Uterine smooth muscle cell (primary cell): ENCODE results near the gene MROH2A. TPM values are rescaled to one million over a fixed set of nuclear protein-coding genes. Genes with fewer than 3 reads are reported as not detected.

Source experiments
- total RNA-seq: library from RNA; depleted of rRNA; stranded (reverse); fragments of >200 nt; gene quantifications from 2 replicates; pipeline ENCODE4 v1.2.3, GENCODE V29; 2014

MROH2A gene
- total RNA-seq, result not detected in 2 replicates

GRCh38 chr2:233778030-233778429 is at the start of gene MROH2A:
TSS of gene MROH2A (plus strand) at chr2:233778330. CDS start at chr2:233779359, 1,029 bp downstream.

GRCh38 chr2:233728723-233729301 is 49.3 kb upstream of the MROH2A start, which contains the start of gene UGT1A3:
TSS of gene UGT1A3 (plus strand) at chr2:233729042. CDS start at chr2:233729127, 85 bp downstream.

GRCh38 chr2:233760043-233760442 is 18.1 kb upstream of the MROH2A start, which contains the start of gene UGT1A1:
TSS of gene UGT1A1 (plus strand) at chr2:233760270. CDS start at chr2:233760288, 18 bp downstream.

GRCh38 chr2:233854241-233854981 is 76.3 kb downstream of the MROH2A start, which contains the start of gene HJURP:
TSS of gene HJURP (minus strand) at chr2:233854535. CDS start at chr2:233854500, 35 bp downstream.

DNA sequence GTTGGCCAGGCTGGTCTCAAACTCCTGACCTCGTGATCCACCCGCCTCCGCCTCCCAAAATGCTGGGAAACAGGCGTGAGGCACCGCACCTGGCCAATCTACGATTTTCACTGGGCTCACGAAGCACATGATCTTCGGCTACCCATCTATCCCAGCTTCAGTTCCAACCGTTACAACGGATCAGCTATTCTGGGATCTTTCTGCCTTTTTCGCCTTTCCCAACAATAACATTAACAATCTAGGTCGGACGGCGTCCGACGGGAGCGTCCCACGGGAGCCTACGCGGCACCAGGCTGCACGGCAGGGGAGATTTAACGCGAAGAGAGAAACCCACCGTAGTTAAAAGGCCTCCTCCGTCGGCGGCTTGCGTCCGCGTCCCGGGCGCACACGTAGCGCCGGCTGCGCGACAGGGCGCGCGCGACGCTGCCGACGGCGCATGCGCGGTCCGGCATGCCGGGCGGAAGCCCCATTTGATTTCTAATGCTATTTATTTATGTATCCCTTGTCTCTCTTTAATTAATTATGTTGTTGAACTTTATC is 89.9 kb downstream of the MROH2A start, which contains the start of gene MSL3B:
TSS of gene MSL3B (minus strand) at position 394 of the 540 bp plus-strand sequence.

Other genes starting within 250 kb of the MROH2A start
- 38.4 and 46.9 TPM in 2 replicates for gene USP40, start 211.5 kb upstream of the MROH2A start, total RNA-seq
- gene UGT1A8, start 160.7 kb upstream of the MROH2A start, total RNA-seq, result 0.12 TPM in 1 of 2 replicates, not detected in the other
- gene UGT1A10, start 141.9 kb upstream of the MROH2A start, total RNA-seq, result 0.11 TPM in 1 of 2 replicates, not detected in the other
- not detected in 2 replicates for gene UGT1A9, start 106.4 kb upstream of the MROH2A start, total RNA-seq
- gene UGT1A7, start 96.4 kb upstream of the MROH2A start, total RNA-seq, result not detected in 2 replicates
- gene UGT1A6, start 85.4 kb upstream of the MROH2A start, total RNA-seq, result not detected in 2 replicates
- not detected in 2 replicates for gene UGT1A5, start 65.4 kb upstream of the MROH2A start, total RNA-seq
- not detected in 2 replicates for gene UGT1A4, start 59.6 kb upstream of the MROH2A start, total RNA-seq
- gene UGT1A3, start 49.3 kb upstream of the MROH2A start, total RNA-seq, result not detected in 2 replicates
- gene UGT1A1, start 18.1 kb upstream of the MROH2A start, total RNA-seq, result not detected in 2 replicates
- gene HJURP, start 76.2 kb downstream of the MROH2A start, total RNA-seq, result 15.7 and 46.5 TPM in 2 replicates
- 0.12 TPM in 1 of 2 replicates, not detected in the other for gene TRPM8, start 139.0 kb downstream of the MROH2A start, total RNA-seq